ENCODE measurements around the gene TANGO6. TPM values are rescaled to one million over a fixed set of nuclear protein-coding genes. Genes with fewer than 3 reads are reported as not detected.

TANGO6 gene
- total and polyA plus RNA-seq, 10 of the 15 experiments (the other 5 are each of a cell fraction or from before 2014, with no cell fraction given), result 1.1 to 20.6 (median 11.0) TPM

- TF ChIP-seq RELB (IDR thresholded peaks at IDR 0.05; ENCODE audit: low read depth) (no peak), MEF2A (IDR thresholded peaks at IDR 0.05; ENCODE audit: insufficient read depth, low read depth, low read length) (no peak), TCF3 (IDR thresholded peaks at IDR 0.05; ENCODE audit: borderline replicate concordance, insufficient read depth, low read depth, low read length) (no peak)
Measured at GRCh38 chr16:68973611-68974120, 130.3 kb downstream of the TANGO6 start (continued).

GRCh38 chr16:68978303-68978954 is 135.1 kb downstream of the TANGO6 start:
- in situ Hi-C loops (cut with MboI) (no loop called here), intact Hi-C loops (cut with micrococcal nuclease; ENCODE audit: unreplicated experiment) (no loop called here)
- ATAC-seq, result no peak
- Histone ChIP-seq H3K4me1 (ENCODE audit: control insufficient read depth, insufficient read depth, low read length) (no peaks in the 10 kb centered on the region), H3K9ac (ENCODE audit: control insufficient read depth, insufficient read depth, low read length) (no peak overlapping the region), H3K36me3 (ENCODE audit: control insufficient read depth in 2 of 2, insufficient read depth in 2 of 2, low read length in 1 of 2) (no peaks in the 10 kb centered on the region; a peak in 1 of 4 replicates), H3K4me3 (no peak overlapping the region), H2AFZ (ENCODE audit: control insufficient read depth, low read depth, low read length) (no peak overlapping the region), H3K79me2 (ENCODE audit: control insufficient read depth, insufficient read depth, low read length) (no peaks in the 10 kb centered on the region), H3K27ac (ENCODE audit: control insufficient read depth, insufficient read depth) (no peak overlapping the region), H3K27me3 (replicated peaks in 1 of 2; ENCODE audit: control insufficient read depth in 2 of 2, insufficient read depth in 2 of 2, low read length in 1 of 2) (no peaks in the 10 kb centered on the region), H3K9me3 (replicated peaks; ENCODE audit: control insufficient read depth, insufficient read depth, low read length) (no peaks in the 10 kb centered on the region), H4K20me1 (ENCODE audit: control insufficient read depth, insufficient read depth) (no peaks in the 10 kb centered on the region), H3K4me2 (ENCODE audit: control insufficient read depth, insufficient read depth) (no peak overlapping the region)
- FAIRE-seq, result no peak
- DNase-seq (ENCODE audit: low read depth, low spot score), result no peak
- CTCF ChIA-PET, result interaction anchor here (0.8 kb wide), 1 partner anchor 112 kb away, joined by 4 read pairs; no protein-coding TSS in a partner anchor
- no TSS peak for BruUV-seq (replicated peaks)
- 100% methylated on average over 2 of the region's 2 CpGs for WGBS (ENCODE audit: insufficient coverage, insufficient replicate concordance, low lambda C conversion rate, missing lambda C conversion rate)
- POLR2A ChIA-PET, result interaction anchor here (0.5 kb wide), 1 partner anchor 16 kb away, joined by 3 read pairs; no protein-coding TSS in a partner anchor
- SMC1A ChIA-PET (ENCODE audit: uncharacterized antibody, unreplicated experiment), result no interaction called here
- TF ChIP-seq RFX5 (IDR thresholded peaks at IDR 0.05; ENCODE audit: low read depth, low read length) (no peak), RCOR1 (conservative IDR thresholded peaks at IDR 0.05; ENCODE audit: low read depth, low read length) (no peak), EZH2 (IDR thresholded peaks at IDR 0.05; ENCODE audit: borderline replicate concordance, control insufficient read depth, low read depth, low read length) (no peak), WRNIP1 (IDR thresholded peaks at IDR 0.05; ENCODE audit: borderline replicate concordance, low read depth, low read length) (no peak)
- TF ChIP-seq, protein P1, sequence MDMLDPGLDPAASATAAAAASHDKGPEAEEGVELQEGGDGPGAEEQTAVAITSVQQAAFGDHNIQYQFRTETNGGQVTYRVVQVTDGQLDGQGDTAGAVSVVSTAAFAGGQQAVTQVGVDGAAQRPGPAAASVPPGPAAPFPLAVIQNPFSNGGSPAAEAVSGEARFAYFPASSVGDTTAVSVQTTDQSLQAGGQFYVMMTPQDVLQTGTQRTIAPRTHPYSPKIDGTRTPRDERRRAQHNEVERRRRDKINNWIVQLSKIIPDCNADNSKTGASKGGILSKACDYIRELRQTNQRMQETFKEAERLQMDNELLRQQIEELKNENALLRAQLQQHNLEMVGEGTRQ (IDR thresholded peaks at IDR 0.05; ENCODE audit: borderline replicate concordance, low read depth, low read length), result no peak
- RAD21 ChIA-PET (ENCODE audit: unreplicated experiment), result no interaction called here
